Left ventricle myocardium inferior (tissue), 1 donor: ENCODE results near the gene HSD17B3. TPM values are rescaled to one million over a fixed set of nuclear protein-coding genes. Genes with fewer than 3 reads are reported as not detected.

Source experiments
- DNase-seq: peaks from one replicate; pipeline ENCODE4 v3.0.0-alpha.2; 2020
- H3K27ac ChIP-seq: fragments of 200-600 bp; replicated peaks from 2 replicates; pipeline ENCODE4 v1.8.0; 2021
- H3K27me3 ChIP-seq: fragments of 200-600 bp; 2 replicates; pipeline ENCODE4 v1.8.0; 2021; ENCODE audit warnings: low read depth
- H3K36me3 ChIP-seq: fragments of 200-600 bp; 2 replicates; pipeline ENCODE4 v1.8.0; 2021
- H3K4me1 ChIP-seq: fragments of 200-600 bp; 2 replicates; pipeline ENCODE4 v1.8.0; 2021
- H3K4me3 ChIP-seq: fragments of 200-600 bp; 2 replicates; pipeline ENCODE4 v1.8.0; 2021; ENCODE audit warnings: mild to moderate bottlenecking, moderate library complexity
- H3K9me3 ChIP-seq: fragments of 200-600 bp; replicated peaks from 2 replicates; pipeline ENCODE4 v1.8.0; 2021
- CTCF ChIP-seq: fragments of 200-600 bp; IDR thresholded peaks from 2 replicates; pipeline ENCODE4 v1.8.0; 2021; ENCODE audit warnings: antibody characterized with exemption, mild to moderate bottlenecking, borderline replicate concordance
- intact Hi-C: fragments of 100-400 bp; cut with micrococcal nuclease; formaldehyde crosslinking; loops from one replicate; pipeline ENCODE4 v1.11.0; 2022
- total RNA-seq: library from RNA; stranded (reverse); fragmentation: NEBNext Ultra II Directional; extraction: Animal tissue kit (Norgen Biotek cat#: 25700); gene quantifications from one replicate; pipeline ENCODE4 v1.2.1, GENCODE V29; 2021
- donor health status: DM: no; HTN: yes; CAD: no; lungs with severe emphysema.

The HSD17B3 gene
- total RNA-seq, 1 donor from 2014 or later = 1.4 TPM

GRCh38 chr9:96343515-96344360 lies 41.8 kb upstream of the HSD17B3 start:
- no peak for DNase-seq
- Histone ChIP-seq H3K4me1 (peaks cover 27% of the 10 kb centered on the region), H3K36me3 (peaks cover 27% of the 10 kb centered on the region), H3K27me3 (no peaks in the 10 kb centered on the region), H3K27ac (peak overlapping the region; percentile 68), H3K9me3 (peaks cover 7% of the 10 kb centered on the region), H3K4me3 (no peak overlapping the region)
- TF ChIP-seq CTCF = no peak
- intact Hi-C loops = loop anchor here (10.0 kb wide), 1 partner anchor 111 kb away; the partner anchor contains the start of gene HABP4

- Histone ChIP-seq H3K4me1 (peaks cover 27% of the 10 kb centered on the region), H3K27ac (peak overlapping the region; percentile 68), H3K9me3 (no peaks in the 10 kb centered on the region), H3K36me3 (peaks cover 17% of the 10 kb centered on the region), H3K27me3 (no peaks in the 10 kb centered on the region), H3K4me3 (no peak overlapping the region)
- no peak for DNase-seq
- TF ChIP-seq CTCF = no peak
- intact Hi-C loops = loop anchor here (10.0 kb wide), 1 partner anchor 112 kb away; the partner anchor contains the start of gene HABP4
Observed at GRCh38 chr9:96342571-96343245, 40.7 kb upstream of the HSD17B3 start.

GRCh38 chr9:96340707-96341106 lies 38.7 kb upstream of the HSD17B3 start:
- Histone ChIP-seq H3K4me1 (peaks cover 27% of the 10 kb centered on the region), H3K9me3 (no peaks in the 10 kb centered on the region), H3K4me3 (no peak overlapping the region), H3K36me3 (peaks cover 22% of the 10 kb centered on the region), H3K27me3 (no peaks in the 10 kb centered on the region), H3K27ac (no peak overlapping the region)
- TF ChIP-seq CTCF = no peak
- intact Hi-C loops = loop anchor here (10.0 kb wide), 1 partner anchor 114 kb away; the partner anchor contains the start of gene HABP4
- no peak for DNase-seq

- TF ChIP-seq CTCF = no peak
- H3K36me3 ChIP-seq = peaks cover 43% of the 10 kb centered on the region
- no peak overlapping the region for H3K27ac ChIP-seq
- no peaks in the 10 kb centered on the region for H3K9me3 ChIP-seq
- intact Hi-C loops = no loop called here
- H3K4me1 ChIP-seq = peaks cover 12% of the 10 kb centered on the region
- no peaks in the 10 kb centered on the region for H3K27me3 ChIP-seq
- DNase-seq = no peak
- no peak overlapping the region for H3K4me3 ChIP-seq
Observed at GRCh38 chr9:96338299-96338698, 36.3 kb upstream of the HSD17B3 start.

GRCh38 chr9:96333958-96334357 lies 32.0 kb upstream of the HSD17B3 start:
- Histone ChIP-seq H3K9me3 (no peaks in the 10 kb centered on the region), H3K27ac (no peak overlapping the region), H3K4me3 (no peak overlapping the region), H3K36me3 (peaks cover 41% of the 10 kb centered on the region), H3K4me1 (no peaks in the 10 kb centered on the region), H3K27me3 (no peaks in the 10 kb centered on the region)
- intact Hi-C loops = no loop called here
- no peak for TF ChIP-seq CTCF
- DNase-seq = no peak
